ENCODE measurements around the gene SCAMP2. TPM values are rescaled to one million over a fixed set of nuclear protein-coding genes. Genes with fewer than 3 reads are reported as not detected.

SCAMP2 gene
- total RNA-seq, 1 donor from 2014 or later = 35.6 TPM

DNA sequence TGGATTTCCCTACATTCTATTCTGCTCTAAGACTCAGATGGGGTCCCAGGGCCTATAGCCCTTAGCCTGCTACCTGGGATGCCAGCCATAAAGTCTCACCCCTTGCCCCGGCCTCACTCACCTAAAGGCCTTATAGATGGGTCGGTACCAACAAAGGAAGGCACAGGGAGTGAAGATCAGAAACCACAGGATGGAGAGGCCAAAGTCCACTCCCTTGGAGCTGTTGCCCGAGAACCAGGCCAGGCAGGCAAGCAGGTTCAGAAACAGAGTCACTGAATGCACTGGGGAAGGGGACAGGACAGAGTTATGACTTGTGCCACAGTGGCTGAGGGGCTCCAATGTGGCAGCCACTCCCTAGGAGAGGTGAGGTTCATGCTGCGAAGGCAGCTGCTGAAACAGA lies 22.8 kb downstream of the SCAMP2 start:
- H3K27ac Mint-ChIP-seq (ENCODE audit: unreplicated experiment) = no peak overlapping the region
- H3K36me3 Mint-ChIP-seq (ENCODE audit: unreplicated experiment) = no peaks in the 10 kb centered on the region
- TF ChIP-seq, protein P1, sequence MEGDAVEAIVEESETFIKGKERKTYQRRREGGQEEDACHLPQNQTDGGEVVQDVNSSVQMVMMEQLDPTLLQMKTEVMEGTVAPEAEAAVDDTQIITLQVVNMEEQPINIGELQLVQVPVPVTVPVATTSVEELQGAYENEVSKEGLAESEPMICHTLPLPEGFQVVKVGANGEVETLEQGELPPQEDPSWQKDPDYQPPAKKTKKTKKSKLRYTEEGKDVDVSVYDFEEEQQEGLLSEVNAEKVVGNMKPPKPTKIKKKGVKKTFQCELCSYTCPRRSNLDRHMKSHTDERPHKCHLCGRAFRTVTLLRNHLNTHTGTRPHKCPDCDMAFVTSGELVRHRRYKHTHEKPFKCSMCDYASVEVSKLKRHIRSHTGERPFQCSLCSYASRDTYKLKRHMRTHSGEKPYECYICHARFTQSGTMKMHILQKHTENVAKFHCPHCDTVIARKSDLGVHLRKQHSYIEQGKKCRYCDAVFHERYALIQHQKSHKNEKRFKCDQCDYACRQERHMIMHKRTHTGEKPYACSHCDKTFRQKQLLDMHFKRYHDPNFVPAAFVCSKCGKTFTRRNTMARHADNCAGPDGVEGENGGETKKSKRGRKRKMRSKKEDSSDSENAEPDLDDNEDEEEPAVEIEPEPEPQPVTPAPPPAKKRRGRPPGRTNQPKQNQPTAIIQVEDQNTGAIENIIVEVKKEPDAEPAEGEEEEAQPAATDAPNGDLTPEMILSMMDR (IDR thresholded peaks at IDR 0.05; ENCODE audit: partially characterized antibody, unreplicated experiment) = no peak
- H3K9me3 Mint-ChIP-seq (ENCODE audit: unreplicated experiment) = peaks cover 1% of the 10 kb centered on the region
- no peak for DNase-seq
- peaks cover 3% of the 10 kb centered on the region for H3K4me1 Mint-ChIP-seq (ENCODE audit: low read depth, unreplicated experiment)
- no peak overlapping the region for H3K4me3 Mint-ChIP-seq (ENCODE audit: unreplicated experiment)
- H3K27me3 Mint-ChIP-seq (ENCODE audit: unreplicated experiment) = peaks cover 8% of the 10 kb centered on the region

DNA sequence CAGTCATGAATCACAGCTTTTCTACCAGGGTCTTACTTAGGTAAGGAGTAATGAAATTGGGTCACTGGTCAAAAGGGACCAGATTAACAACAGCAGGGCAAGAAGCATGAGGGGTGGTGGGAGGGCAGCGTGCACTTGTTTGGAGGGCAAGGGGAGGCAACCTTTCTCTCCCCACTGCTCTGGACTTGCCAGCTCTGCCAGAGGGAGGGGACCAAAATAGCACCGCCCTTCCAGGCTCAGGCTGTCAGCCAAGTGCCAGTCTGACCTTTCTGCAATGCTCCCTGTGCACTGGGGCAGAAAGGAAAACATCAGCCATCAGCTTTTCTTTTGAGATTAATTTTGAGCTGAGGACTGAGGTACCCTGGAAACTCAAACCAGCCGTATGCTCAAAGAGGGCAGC lies 25.7 kb downstream of the SCAMP2 start:
- Mint-ChIP-seq H3K27me3 (ENCODE audit: unreplicated experiment) (peaks cover 6% of the 10 kb centered on the region), H3K4me3 (ENCODE audit: unreplicated experiment) (no peak overlapping the region), H3K27ac (ENCODE audit: unreplicated experiment) (peak overlapping the region; percentile 38), H3K9me3 (ENCODE audit: unreplicated experiment) (peaks cover 3% of the 10 kb centered on the region), H3K4me1 (ENCODE audit: low read depth, unreplicated experiment) (peaks cover 3% of the 10 kb centered on the region), H3K36me3 (ENCODE audit: unreplicated experiment) (no peaks in the 10 kb centered on the region)
- TF ChIP-seq, protein P1 (IDR thresholded peaks at IDR 0.05; ENCODE audit: partially characterized antibody, unreplicated experiment) = no peak
- no peak for DNase-seq

DNA sequence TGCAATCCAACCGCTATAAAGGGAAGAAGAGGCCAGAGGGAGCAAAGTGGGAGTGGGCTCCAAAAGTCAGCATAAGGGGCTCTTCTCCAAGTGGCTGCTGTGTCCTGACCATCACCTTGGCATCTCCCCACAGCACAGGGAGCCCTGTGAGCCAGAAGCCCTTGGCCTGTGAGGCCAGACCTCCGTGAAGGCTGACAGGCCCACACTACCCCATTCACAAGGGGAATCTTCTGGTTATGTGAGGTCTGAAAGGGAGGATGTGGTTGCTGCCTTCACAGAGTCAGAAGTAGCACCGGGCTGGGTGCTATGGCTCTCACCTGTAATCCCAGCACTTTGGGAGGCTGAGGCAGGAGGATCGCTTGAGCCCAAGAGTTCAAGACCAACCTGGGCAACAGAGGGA lies 27.6 kb downstream of the SCAMP2 start:
- H3K27ac Mint-ChIP-seq (ENCODE audit: unreplicated experiment) = no peak overlapping the region

DNA sequence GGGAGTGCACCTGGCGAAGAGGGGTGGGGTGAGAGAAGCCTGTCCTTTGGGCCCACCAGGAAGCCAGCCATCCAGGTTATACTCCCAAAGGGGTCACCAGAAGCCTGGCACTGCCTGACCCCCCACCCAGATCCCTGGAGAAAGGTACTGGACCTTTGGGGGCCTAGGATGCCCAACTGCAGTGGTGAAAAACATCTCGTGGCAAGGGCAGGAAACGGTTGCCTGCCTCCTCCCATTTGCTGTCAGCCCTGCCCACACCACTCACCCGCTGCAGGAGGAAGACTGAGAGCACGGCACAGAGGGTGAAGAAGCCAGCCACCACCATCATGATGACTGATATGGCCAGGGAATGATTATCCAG lies 28.0 kb downstream of the SCAMP2 start:
- peaks cover 12% of the 10 kb centered on the region for H3K27me3 Mint-ChIP-seq (ENCODE audit: unreplicated experiment)
- peaks cover 6% of the 10 kb centered on the region for H3K9me3 Mint-ChIP-seq (ENCODE audit: unreplicated experiment)
- TF ChIP-seq, protein P1 (IDR thresholded peaks at IDR 0.05; ENCODE audit: partially characterized antibody, unreplicated experiment) = no peak
- DNase-seq = no peak
- H3K36me3 Mint-ChIP-seq (ENCODE audit: unreplicated experiment) = no peaks in the 10 kb centered on the region
- H3K4me1 Mint-ChIP-seq (ENCODE audit: low read depth, unreplicated experiment) = peaks cover 7% of the 10 kb centered on the region
- no peak overlapping the region for H3K4me3 Mint-ChIP-seq (ENCODE audit: unreplicated experiment)
- H3K27ac Mint-ChIP-seq (ENCODE audit: unreplicated experiment) = no peak overlapping the region

More for the DNA sequence above, 27.6 kb downstream of the SCAMP2 start:
- no peak overlapping the region for H3K4me3 Mint-ChIP-seq (ENCODE audit: unreplicated experiment)
- peaks cover 12% of the 10 kb centered on the region for H3K27me3 Mint-ChIP-seq (ENCODE audit: unreplicated experiment)
- H3K36me3 Mint-ChIP-seq (ENCODE audit: unreplicated experiment) = no peaks in the 10 kb centered on the region
- DNase-seq = no peak
- TF ChIP-seq, protein P1 (IDR thresholded peaks at IDR 0.05; ENCODE audit: partially characterized antibody, unreplicated experiment) = no peak
- H3K9me3 Mint-ChIP-seq (ENCODE audit: unreplicated experiment) = peaks cover 6% of the 10 kb centered on the region
- H3K4me1 Mint-ChIP-seq (ENCODE audit: low read depth, unreplicated experiment) = peaks cover 7% of the 10 kb centered on the region

DNA sequence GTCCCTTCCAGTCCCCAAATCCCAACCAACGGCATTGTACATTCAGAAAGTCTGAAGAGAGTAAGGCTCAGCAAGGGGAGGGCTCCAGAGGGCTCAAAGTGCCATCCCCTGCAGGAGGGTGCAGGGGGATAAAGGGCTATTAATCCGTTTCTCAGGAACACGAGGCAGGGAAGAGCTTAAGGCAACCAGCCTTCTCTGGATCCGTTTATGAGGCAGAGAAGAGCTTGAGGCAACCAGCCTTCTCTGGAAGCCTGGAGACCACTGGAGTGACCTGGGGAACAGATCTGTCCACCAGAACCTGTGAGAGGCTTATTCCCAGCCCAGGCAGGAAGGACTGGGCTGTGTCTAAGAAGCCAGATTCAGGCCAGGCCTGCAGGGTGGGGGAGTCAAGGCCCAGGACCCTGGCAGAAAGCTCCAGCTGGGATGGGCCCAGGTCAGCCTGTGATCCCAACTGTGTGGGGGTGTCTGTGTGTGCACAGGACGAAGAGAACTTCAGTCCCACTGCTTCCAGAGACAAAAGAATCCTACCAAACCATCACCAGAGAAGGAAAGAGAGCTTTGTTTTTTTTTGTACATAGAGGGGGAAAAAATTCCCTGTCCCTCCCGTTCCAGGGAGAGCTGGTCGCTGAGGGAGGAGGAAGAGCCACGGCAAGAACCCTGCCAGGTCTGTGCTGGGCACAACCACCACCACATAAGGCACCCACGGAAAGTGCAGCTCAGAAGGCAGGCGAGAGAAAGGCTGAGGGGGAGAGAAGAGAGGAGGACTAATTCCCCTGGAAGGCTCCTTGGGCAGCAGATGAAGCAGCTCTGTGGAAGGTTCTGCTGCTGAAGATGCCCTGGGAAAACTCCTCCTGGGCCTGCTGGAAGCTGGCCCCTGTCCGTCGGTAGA lies 28.6 kb downstream of the SCAMP2 start:
- H3K27ac Mint-ChIP-seq (ENCODE audit: unreplicated experiment) = peak overlapping the region; percentile 28
- TF ChIP-seq, protein P1 (IDR thresholded peaks at IDR 0.05; ENCODE audit: partially characterized antibody, unreplicated experiment) = no peak
- peaks cover 6% of the 10 kb centered on the region for H3K9me3 Mint-ChIP-seq (ENCODE audit: unreplicated experiment)
- H3K27me3 Mint-ChIP-seq (ENCODE audit: unreplicated experiment) = peaks cover 12% of the 10 kb centered on the region
- H3K4me1 Mint-ChIP-seq (ENCODE audit: low read depth, unreplicated experiment) = peaks cover 7% of the 10 kb centered on the region
- DNase-seq = no peak
- no peaks in the 10 kb centered on the region for H3K36me3 Mint-ChIP-seq (ENCODE audit: unreplicated experiment)
- no peak overlapping the region for H3K4me3 Mint-ChIP-seq (ENCODE audit: unreplicated experiment)

Data from glutamatergic neuron (in vitro differentiated cells).